Endometrium (tissue), 2 donors: ENCODE measurements around the gene GALNT10.

Experiments used
- FAIRE-seq: peaks from 2 replicates; lab custom pipeline; 2012; peaks lifted over from hg19 to GRCh38; lab: Jason Lieb, UNC
- donor health status: control.
- donor health status: control.

The GALNT10 gene

DNA sequence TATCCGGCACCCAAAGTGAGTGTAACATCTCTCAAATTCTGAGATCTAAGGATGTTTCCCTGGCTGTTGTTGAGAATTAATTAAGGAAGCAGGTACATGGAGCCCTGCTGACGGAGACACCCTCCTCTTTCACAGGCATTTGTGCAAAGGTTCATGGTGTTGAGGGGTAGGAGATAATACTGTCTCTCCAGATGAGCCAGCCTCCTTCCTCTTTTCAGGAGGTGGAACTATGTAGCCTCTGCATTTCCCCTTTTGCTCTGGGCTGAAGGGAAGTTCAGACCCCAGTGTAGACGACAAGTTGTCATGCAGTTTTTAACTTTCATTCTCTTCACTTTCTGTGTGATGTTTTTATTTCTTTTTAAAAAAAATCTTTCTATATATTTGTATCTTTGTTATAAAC, 107.5 kb downstream of the GALNT10 start:
- no peak for FAIRE-seq

GRCh38 chr5:154300207-154300883, 109.8 kb downstream of the GALNT10 start:
- FAIRE-seq: no peak

DNA sequence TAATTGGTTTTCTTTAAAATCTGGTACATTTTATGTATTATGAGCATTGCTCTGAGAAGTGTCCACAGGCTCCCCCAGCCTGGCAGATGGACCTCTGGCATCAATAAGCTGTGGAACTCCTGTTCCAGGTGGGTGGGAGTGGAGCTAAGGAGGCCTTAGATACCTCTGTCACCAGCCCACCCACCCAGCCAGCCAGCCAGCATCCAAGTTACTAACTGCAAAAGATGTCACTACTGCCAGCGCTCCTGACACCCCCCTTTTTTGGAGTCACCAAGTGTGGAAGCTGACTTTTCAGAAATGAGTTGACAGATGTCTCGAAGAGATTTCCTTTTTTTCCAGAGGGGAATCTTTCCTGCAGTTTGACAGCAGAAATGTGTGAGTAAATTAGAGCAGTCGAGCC, 111.2 kb downstream of the GALNT10 start:
- FAIRE-seq: no peak

DNA sequence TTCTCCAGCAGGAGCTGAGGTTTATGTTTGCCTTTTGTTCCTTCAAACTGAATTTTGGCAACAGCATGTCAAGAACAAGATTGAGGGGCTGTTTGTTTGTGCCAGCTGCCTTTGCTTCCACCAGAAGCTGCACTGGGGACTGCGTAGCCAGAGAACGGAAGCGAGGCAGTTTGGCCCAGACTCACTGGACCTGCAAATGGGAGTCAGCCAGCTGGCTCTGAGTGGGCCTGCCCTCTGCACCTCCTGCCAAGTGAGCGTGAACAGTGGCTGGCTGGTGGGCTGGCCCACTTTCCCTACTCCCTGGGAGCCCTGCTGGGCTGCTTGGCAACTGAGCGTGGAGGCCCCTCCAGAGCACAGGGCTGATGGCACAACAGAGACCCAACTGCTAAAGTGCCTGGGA, 111.6 kb downstream of the GALNT10 start:
- no peak for FAIRE-seq

DNA sequence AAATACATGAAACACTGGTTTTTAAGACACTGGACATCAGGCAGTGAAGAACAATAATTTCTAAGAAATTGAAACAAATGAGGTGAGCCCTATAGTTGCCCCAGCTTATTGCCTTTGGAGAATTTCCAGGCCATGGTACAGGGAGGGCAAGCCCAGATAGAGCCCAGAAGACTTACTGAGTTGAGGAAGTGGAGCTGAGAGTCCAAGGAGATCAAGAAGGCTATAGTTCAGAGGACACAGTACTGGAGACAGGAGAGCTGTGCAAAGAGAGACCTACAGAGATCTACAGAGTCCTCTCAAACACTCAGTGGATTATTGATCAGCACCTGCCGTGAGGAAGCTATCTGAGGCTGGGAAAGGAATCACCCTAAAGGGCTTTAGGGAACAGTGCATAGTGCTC, 112.6 kb downstream of the GALNT10 start:
- no peak for FAIRE-seq

GRCh38 chr5:154308443-154309370, 118.2 kb downstream of the GALNT10 start:
- no peak for FAIRE-seq

- FAIRE-seq: no peak
Observed at GRCh38 chr5:154309371-154309745, 118.8 kb downstream of the GALNT10 start.

DNA sequence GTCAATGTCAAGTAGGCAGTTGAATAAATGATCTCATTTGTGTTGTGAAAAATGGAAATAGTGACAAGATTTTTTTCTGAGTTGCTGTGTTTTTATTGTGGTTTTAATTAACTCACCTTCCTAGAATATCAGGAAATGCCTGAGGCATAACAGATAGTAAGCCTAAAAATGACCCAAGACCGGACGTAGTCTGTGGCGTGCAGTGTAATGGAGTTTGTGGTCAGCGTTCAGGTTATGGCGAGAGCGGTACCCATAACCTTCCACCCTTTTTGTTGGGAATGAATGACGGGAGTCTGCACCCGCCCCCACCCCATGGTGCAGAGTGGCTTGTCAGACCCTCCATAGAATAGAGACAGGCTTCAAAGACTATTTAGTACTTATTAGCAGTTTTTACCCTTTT, 119.3 kb downstream of the GALNT10 start:
- no peak for FAIRE-seq

DNA sequence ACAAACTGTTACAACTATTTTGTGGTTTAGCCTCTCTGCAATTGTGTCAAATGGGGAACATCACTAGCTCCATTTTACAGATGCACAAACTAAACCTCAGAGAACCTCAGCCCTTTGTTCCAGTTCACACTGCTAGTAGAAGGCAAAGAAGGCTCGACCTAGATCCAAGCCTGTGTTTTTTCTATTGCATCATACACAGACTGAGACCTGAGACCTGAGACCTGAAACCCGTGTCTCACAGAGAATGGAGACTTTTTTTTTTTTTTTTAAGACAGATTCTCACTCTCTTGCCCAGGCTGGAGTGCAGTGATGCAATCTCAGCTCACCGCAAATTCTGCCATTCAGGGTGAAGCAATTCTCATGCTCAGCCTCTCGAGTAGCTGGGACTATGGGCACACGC, 120.8 kb downstream of the GALNT10 start:
- FAIRE-seq: no peak

GRCh38 chr5:154312000-154312399, 121.5 kb downstream of the GALNT10 start:
- FAIRE-seq: no peak

GRCh38 chr5:154312576-154312975, 122.0 kb downstream of the GALNT10 start:
- no peak for FAIRE-seq

- no peak for FAIRE-seq
Observed at GRCh38 chr5:154313360-154314017, 123.0 kb downstream of the GALNT10 start.

DNA sequence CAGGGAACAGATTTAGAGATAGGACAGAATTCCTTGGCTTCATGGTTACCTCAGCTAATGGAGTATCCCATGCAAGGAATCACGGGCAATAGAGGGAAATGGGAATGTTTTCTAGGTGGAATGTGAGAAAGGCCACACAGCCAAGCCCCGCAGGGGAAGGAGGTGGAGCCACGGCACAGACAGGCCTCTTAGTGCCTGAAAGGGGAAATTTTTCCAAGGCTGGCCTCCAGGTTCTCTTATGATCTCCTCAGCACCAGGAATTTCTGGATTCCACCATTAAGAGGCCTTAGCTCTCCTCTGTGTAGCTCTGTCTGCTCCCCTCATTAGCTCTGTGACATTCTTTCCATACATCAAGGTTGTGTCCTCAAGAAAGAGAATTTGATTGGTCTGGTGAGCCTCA, 124.7 kb downstream of the GALNT10 start:
- no peak for FAIRE-seq

- no peak for FAIRE-seq
Observed at GRCh38 chr5:154315756-154316155, 125.2 kb downstream of the GALNT10 start.

DNA sequence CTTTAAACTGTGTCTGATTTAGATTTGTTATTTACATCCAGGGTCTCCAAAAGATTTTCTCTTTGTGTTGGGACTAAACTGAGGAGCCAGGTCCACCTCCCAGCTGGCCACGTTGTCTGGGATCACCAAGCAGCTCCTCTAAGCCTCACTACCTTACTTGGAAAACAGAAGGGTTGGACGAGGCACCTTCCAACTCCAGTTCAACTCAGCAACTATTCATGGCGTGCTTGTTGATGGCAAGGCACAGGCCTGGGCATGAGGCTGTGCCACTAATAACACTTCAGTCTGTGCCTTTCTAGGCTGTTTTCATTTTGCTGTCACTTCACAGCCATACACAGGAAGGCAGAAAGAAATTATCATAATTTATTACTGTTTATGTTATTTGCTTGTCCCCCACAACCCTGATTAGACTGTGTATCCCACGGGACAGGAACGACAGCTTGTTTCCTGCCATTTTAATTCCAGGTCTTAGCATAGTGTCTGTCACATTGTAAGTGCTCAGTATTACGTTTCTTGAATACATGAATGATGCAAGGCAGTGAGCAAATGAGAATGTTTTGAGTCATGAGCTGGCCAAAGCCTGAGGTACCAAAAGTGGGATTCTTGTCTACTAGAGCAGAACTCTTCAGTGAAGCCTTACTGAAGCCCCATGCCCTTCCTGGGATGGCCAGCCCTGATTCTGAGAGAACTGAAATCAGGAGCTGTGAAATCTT, 125.8 kb downstream of the GALNT10 start:
- FAIRE-seq: no peak

GRCh38 chr5:154317916-154318315, 127.4 kb downstream of the GALNT10 start:
- FAIRE-seq: no peak

DNA sequence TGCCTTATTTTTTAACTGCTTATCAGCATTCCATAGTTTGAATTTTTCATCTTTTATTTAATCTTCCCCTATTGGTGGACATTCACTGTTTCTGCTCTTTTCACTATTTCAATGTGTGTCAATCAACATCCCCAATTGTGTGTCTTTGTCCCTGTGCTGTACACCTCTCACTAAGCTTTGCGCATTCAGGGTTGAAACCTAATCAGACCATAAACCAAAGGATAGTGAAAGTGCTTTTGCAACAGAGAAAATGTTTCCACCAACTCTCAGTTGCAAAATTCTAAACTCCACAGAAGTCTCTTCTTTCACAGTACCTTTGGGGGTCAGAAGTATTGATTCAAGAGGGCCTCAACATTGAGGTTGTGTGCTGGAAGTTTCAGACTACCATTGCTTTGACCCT, 128.2 kb downstream of the GALNT10 start:
- FAIRE-seq: no peak

GRCh38 chr5:154319736-154320135, 129.2 kb downstream of the GALNT10 start:
- FAIRE-seq: no peak

DNA sequence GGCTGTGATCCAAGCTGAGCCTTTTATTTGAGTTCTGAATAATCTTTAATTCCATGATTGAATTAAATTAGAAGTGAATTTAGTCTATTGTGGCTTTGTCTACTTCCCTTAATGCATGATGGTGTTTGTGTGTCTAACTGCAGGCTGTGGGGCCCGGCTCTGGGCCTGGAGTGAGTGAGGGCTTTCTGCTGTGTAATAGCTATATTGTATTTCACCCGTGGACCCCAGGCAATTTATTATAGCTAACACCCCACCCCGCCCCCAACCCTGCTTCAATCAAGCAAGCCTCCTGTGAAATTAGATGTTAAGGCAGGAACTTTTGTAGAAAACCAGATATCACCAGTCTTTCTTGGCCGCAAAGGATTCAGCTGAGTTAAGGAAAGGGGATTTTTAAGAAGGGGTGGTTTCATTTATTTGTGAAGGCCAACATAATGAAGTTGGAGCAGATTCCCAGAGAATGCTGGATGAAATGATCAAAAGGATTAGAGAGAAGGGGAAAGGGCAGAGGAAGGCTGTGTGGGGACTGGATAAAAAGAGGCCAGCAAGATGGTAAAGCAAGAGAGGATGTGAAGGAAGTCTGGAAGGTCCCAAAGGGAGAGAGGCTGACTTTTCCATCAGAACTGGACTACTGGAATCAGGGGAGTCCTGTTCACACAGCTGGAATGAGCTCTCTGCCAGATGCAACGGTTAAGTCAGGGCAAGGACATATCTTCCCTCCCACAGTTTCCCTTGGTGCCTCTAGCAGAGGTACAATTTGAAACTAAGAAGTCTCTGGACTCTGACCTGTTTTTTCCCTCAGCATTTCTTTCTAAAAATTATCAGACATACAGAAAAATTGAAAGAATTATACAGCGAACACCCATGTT, 129.9 kb downstream of the GALNT10 start:
- FAIRE-seq: no peak

- FAIRE-seq: no peak
Observed at GRCh38 chr5:154321546-154321945, 131.0 kb downstream of the GALNT10 start.

- no peak for FAIRE-seq
Observed at GRCh38 chr5:154324033-154324432, 133.5 kb downstream of the GALNT10 start.
